ENCODE results near the gene HTR3E. TPM values are rescaled to one million over a fixed set of nuclear protein-coding genes. Genes with fewer than 3 reads are reported as not detected.
A peak's percentile ranks its signal among the peaks of the same experiment; 100 is the strongest.

The HTR3E gene
- total RNA-seq, 1 experiment from 2014 or later = not detected

- peak overlapping the region; percentile 28; the same call in 1 of the 2 replicates for H3K27ac ChIP-seq (ENCODE audit: low read length)
- DNase-seq (peak; percentile 33), ATAC-seq (peak; percentile 20)
- H3K36me3 ChIP-seq (ENCODE audit: low read depth, low read length) = no peaks in the 10 kb centered on the region
- no peaks in the 10 kb centered on the region for H3F3A ChIP-seq (ENCODE audit: low read length, unreplicated experiment)
- H3K9me3 ChIP-seq (ENCODE audit: low read length) = no peaks in the 10 kb centered on the region
- POLR2A ChIA-PET (ENCODE audit: unreplicated experiment) = no interaction called here
- H4K20me1 ChIP-seq (ENCODE audit: low read length) = peaks cover 9% of the 10 kb centered on the region
- peaks cover 46% of the 10 kb centered on the region for H3K79me2 ChIP-seq (ENCODE audit: low read length)
- no peaks in the 10 kb centered on the region for H3K9me2 ChIP-seq (replicated peaks; ENCODE audit: low read length)
- H3K4me2 ChIP-seq (ENCODE audit: low read length) = peak overlapping the region; percentile 95
- CTCF ChIA-PET = no interaction called here
- intact Hi-C loops (cut with micrococcal nuclease) = loop anchor here (1.0 to 2.0 kb wide), 2 partner anchors 19 to 22 kb away; partner anchors contain the start of gene AP2M1
- H3K4me1 ChIP-seq (ENCODE audit: insufficient read depth, low read length) = peaks cover 21% of the 10 kb centered on the region
- peak overlapping the region; percentile 90 for H3K4me3 ChIP-seq (ENCODE audit: low read length)
- no peak for TF ChIP-seq EZH2 (IDR thresholded peaks at IDR 0.05; ENCODE audit: low read length, unreplicated experiment)
- peak overlapping the region; percentile 81 for H3K9ac ChIP-seq (ENCODE audit: low read length)
- H2AFZ ChIP-seq (ENCODE audit: low read length) = peak overlapping the region; percentile 78
- BruUV-seq (replicated peaks) = TSS peak; percentile 40
- no peaks in the 10 kb centered on the region for H3K27me3 ChIP-seq (ENCODE audit: low read length)
Observed at GRCh38 chr3:184155644-184156521, 59.0 kb downstream of the HTR3E start.

GRCh38 chr3:184156522-184156955, 59.7 kb downstream of the HTR3E start:
- Histone ChIP-seq H4K20me1 (ENCODE audit: low read length) (peaks cover 9% of the 10 kb centered on the region), H3K4me3 (ENCODE audit: low read length) (peak overlapping the region; percentile 90), H3F3A (ENCODE audit: low read length, unreplicated experiment) (no peaks in the 10 kb centered on the region), H3K4me1 (ENCODE audit: insufficient read depth, low read length) (peaks cover 22% of the 10 kb centered on the region), H2AFZ (ENCODE audit: low read length) (0 out of 2 replicates have a peak overlapping the region, but pooled peaks have one; percentile 78), H3K79me2 (ENCODE audit: low read length) (peaks cover 53% of the 10 kb centered on the region), H3K9me3 (ENCODE audit: low read length) (no peaks in the 10 kb centered on the region), H3K36me3 (ENCODE audit: low read depth, low read length) (no peaks in the 10 kb centered on the region), H3K27ac (ENCODE audit: low read length) (no peak overlapping the region), H3K9ac (ENCODE audit: low read length) (peak overlapping the region; percentile 81), H3K27me3 (ENCODE audit: low read length) (no peaks in the 10 kb centered on the region), H3K9me2 (replicated peaks; ENCODE audit: low read length) (no peaks in the 10 kb centered on the region), H3K4me2 (ENCODE audit: low read length) (peak overlapping the region; percentile 95)
- no peak for TF ChIP-seq EZH2 (IDR thresholded peaks at IDR 0.05; ENCODE audit: low read length, unreplicated experiment)
- no peak for TF ChIP-seq EZH2phosphoT487 (IDR thresholded peaks at IDR 0.05; ENCODE audit: borderline replicate concordance, low read length)
- TF ChIP-seq CTCF (conservative IDR thresholded peaks at IDR 0.05; ENCODE audit: low read depth, low read length) = no peak
- BruUV-seq (replicated peaks) = no TSS peak
- CTCF ChIA-PET = interaction anchor here (0.6 kb wide), 1 partner anchor 130 kb away, joined by 3 read pairs; no protein-coding TSS in a partner anchor
- POLR2A ChIA-PET (ENCODE audit: unreplicated experiment) = interaction anchor here (0.6 kb wide), 1 partner anchor 22 kb away, joined by 6 read pairs; no protein-coding TSS in a partner anchor
- no peak for DNase-seq
- intact Hi-C loops (cut with micrococcal nuclease) = loop anchor here (2.0 kb wide), 1 partner anchor 18 kb away; the partner anchor contains the start of gene AP2M1
- peak; percentile 13 for ATAC-seq

Other genes starting within 250 kb of the HTR3E start
- gene PARL, start 212.2 kb upstream of the HTR3E start, total RNA-seq (2014; rRNA removed) = 66.3 and 69.2 TPM in 2 replicates
- 16.1 and 24.9 TPM in 2 replicates for gene ABCC5, start 79.2 kb upstream of the HTR3E start, total RNA-seq (2014; rRNA removed)
- gene HTR3D, start 65.3 kb upstream of the HTR3E start, total RNA-seq (2014; rRNA removed) = not detected in 2 replicates
- gene HTR3C, start 44.0 kb upstream of the HTR3E start, total RNA-seq (2014; rRNA removed) = not detected in 2 replicates
- 51.3 and 57.0 TPM in 2 replicates for gene EIF2B5, start 38.3 kb downstream of the HTR3E start, total RNA-seq (2014; rRNA removed)
- 50.6 and 56.1 TPM in 2 replicates for gene DVL3, start 58.3 kb downstream of the HTR3E start, total RNA-seq (2014; rRNA removed)
- 522 and 538 TPM in 2 replicates for gene AP2M1, start 77.8 kb downstream of the HTR3E start, total RNA-seq (2014; rRNA removed)
- gene ABCF3, start 89.1 kb downstream of the HTR3E start, total RNA-seq (2014; rRNA removed) = 84.7 and 85.5 TPM in 2 replicates
- gene VWA5B2, start 132.5 kb downstream of the HTR3E start, total RNA-seq (2014; rRNA removed) = 1.4 and 1.9 TPM in 2 replicates
- 65.9 and 89.0 TPM in 2 replicates for gene ALG3, start 151.9 kb downstream of the HTR3E start, total RNA-seq (2014; rRNA removed)
- 27.3 and 37.8 TPM in 2 replicates for gene EEF1AKMT4, start 152.6 kb downstream of the HTR3E start, total RNA-seq (2014; rRNA removed)
- 1.1 and 1.2 TPM in 2 replicates for gene CAMK2N2, start 164.5 kb downstream of the HTR3E start, total RNA-seq (2014; rRNA removed)
- not detected in 2 replicates for gene ECE2, start 179.0 kb downstream of the HTR3E start, total RNA-seq (2014; rRNA removed)
- gene PSMD2, start 202.2 kb downstream of the HTR3E start, total RNA-seq (2014; rRNA removed) = 1,057 and 1,393 TPM in 2 replicates
- gene EIF4G1, start 217.5 kb downstream of the HTR3E start, total RNA-seq (2014; rRNA removed) = 463 and 599 TPM in 2 replicates
- gene FAM131A, start 240.5 kb downstream of the HTR3E start, total RNA-seq (2014; rRNA removed) = 21.9 and 24.2 TPM in 2 replicates

Measured in PC-3 (cell line).